Fibroblast of skin of back (primary cell): Measurements from ENCODE around the gene GLP2R.
A peak's percentile ranks its signal among the peaks of the same experiment; 100 is the strongest.

Source experiments
- DNase-seq: peaks from one replicate; pipeline ENCODE4 v3.0.0-alpha.2; 2013

The GLP2R gene

DNA sequence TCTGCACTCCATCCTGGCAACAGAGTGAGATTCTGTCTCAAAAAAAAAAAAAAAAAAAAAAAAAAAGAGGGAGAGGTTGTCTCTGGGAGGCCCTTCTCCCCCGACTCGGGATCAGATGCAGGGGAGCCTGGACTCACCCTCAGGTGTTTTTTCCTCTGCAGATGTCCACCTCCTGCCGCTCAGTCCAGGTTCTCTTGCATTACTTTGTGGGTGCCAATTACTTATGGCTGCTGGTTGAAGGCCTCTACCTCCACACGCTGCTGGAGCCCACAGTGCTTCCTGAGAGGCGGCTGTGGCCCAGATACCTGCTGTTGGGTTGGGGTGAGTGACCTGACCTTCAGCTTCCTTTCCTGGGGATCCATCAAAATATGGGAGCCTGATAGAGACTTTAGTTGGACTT is 34.1 kb downstream of the GLP2R start:
- no peak for DNase-seq

DNA sequence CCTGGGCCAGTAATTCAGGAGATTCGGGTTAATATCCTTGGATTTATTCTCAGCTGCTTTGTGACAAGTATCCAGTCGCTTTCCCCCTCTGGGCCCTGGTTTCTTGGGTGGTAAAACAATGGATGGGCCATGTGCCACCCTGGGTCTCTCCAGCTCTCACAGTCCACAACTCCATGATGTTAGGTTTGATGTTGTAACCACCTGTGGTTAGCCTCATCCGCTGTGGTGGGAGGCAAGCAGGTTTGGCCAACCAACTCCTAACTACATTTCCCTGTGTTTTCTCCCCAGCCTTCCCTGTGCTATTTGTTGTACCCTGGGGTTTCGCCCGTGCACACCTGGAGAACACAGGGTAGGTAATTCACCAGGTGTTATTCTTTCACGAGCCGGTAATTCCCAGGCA is 35.1 kb downstream of the GLP2R start:
- DNase-seq: no peak

DNA sequence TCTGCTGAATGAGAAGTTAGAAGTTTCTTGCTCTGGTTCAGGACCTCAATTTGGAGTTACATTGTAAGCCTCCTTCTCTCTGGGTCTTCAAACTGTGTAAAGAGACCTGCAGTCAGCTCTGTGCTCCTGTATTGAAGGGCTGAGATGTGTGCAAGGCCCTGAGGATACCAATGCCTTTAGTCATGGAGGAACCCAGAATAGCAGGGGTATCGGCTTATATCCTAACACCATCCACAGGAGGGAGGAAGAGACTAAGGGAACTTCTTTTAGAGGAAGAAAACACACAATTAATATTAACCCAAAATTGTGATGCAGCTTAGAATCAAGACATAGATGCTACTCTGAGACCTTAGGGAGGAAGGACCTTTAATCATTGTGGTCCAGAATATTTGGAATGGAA is 36.5 kb downstream of the GLP2R start:
- no peak for DNase-seq

DNA sequence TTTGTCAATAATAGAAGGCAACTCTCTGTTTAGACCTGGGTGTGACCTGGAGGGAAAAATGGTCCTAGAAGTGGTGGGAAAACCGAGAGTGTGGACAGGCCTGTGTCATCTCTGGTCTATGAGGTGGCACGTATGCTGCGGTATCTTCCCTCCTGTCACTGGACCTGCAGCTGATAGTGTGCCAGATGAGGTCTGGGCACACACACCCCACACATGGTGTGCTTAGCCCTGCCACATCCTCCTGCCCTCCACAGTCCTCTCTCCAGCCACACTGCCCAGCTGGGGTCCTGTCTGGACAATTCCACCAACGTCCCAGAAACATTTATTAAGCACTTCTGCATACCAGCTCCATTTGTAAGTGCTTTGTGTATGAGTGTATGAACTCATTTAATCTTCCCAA is 37.2 kb downstream of the GLP2R start:
- DNase-seq: no peak

DNA sequence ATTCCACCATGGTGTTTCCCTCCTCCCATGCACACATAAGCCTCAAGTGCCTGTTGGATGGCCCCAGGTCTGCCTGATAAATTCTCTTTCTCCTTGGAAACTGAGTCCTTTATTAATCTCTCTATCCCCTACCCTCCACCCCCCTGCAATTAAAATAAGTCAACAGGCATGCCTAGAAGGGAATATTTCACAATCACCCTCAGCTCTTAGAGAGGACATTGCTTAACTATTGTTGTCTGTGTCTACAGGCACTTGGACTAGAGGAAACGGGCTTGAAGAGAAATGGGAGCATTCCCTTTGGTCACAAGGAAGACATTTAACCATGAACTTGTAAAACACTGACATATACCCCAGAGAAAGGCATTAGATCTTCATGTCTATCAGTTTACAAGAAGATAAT is 39.9 kb downstream of the GLP2R start:
- DNase-seq: no peak

DNA sequence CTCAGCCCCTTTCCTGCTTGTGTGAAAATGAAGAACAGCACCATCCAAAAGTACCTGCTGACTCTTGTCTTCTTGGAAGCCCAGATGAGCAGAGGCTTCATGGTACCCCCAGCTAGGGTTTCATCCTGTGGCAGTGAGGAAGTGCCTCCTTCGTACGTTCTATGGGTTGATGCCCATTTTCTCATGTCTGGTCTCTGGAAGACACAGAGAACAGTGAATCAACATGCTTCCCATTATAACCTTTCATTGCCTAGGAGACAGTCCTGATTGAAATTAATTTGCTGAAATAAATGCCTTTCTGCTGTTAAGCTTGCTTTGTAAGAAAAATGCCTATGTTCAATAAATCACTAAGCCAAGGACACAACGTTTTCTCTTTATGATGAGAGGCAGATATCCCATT is 42.8 kb downstream of the GLP2R start:
- DNase-seq: no peak

DNA sequence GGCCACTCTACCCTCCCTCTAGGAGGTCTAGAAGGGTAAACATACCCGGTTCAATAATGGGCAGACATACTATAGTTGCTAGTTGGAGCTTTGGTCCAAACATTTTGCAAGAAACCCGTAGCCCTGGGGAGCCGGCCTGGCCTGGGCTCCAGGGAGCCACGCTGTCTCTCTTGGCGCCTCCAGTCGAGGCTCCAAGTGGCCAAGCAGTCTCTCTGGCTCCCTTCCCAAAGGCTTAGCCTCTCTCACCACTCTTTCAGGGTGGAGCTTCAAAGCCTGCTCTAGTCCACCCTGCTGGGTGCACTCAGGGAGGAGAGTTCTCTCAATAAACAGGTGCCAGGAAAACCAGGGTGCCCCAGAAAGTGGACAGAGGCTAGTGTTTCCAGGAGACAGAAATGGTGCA is 47.1 kb downstream of the GLP2R start:
- DNase-seq: no peak

DNA sequence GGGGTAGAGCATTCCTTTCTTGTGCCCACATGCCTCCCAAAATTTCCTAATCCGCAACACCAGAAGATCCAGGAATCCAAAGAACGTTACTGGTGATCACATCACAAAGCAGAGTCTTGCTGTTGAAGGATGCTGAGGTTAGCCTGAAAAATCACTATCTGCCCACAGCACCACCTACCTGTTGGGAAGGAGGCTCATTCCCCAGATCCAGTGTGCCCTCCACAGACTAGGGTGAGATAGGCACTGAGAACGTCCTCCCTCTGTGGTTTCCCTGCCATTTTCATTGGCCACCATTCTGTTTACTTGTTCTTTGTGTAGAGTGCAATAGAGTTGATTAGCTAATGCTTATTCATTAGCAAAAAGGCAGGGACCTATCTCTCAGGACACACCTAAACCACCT is 49.0 kb downstream of the GLP2R start:
- DNase-seq: no peak

DNA sequence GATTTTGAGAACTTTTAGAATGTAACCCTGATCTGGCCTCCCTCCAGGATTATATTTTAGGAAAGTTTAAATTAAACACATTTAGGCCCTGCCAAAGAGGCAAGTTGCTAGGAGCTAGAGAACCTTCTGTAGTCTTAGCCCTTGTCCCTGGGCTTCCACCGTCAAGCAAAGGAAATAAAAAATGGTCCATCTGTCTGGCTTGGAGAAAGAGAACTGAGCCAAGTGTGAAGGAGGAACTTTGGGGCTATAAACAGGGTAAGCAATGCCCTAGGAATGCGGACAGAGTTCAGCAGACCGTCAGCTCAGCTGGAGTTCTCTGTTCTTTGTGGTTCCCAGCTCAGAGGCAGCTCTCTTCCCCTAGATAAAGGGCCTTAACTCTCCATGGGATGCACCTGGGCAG is 49.7 kb downstream of the GLP2R start:
- peak; percentile 46 for DNase-seq

DNA sequence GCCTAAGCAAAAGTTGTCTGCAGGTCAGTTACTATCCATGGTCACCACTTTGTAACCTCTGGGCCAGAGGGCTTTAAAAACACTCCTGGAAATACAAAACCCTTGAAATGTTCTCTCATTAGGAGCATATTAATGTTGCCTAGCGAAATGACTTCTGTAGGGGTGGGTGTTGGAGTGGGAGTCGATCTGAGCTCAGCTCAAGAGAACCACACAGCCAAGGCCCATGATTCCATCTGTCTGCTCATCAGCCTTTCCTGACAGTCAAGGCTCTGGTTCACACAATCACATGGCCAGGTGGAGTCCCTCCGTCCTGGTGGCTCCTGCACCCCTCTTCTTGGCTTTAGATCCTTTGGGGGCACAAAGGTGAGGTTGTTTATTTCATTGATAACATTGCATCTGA is 52.6 kb downstream of the GLP2R start:
- no peak for DNase-seq

DNA sequence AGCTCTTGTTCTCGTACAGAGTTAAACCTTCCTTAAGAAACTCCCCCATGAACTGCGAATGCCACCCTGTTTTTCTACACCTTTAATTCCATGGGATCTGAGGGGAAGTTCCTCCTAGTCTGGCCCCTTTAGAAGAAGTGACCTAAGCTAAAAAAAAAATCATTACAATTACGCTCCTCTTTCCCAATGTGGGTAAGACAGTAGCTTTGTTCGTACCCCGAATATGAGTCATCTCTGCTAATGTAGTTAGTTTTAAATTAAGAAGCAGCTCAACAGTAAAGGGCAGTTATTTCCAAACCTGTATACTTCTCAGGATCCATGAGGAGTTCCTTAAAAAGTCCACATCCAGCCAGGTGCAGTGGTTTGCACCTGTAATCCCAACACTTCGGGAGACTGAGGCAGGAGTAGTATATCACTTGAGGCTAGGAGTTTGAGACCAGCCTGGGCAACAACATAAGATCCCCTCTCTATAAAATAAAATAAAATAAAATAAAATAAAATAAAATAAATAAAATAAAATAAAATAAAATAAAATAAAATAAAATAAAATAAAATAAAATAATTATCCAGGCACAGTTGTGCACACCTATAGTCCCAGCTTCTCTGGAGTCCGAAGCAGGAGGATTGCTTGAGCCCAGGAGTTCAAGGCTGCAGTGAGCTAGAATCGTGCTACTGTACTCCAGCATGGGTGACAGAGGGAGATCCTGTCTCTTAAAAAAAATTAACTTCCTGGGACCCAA is 53.2 kb downstream of the GLP2R start:
- DNase-seq: peak; percentile 33

DNA sequence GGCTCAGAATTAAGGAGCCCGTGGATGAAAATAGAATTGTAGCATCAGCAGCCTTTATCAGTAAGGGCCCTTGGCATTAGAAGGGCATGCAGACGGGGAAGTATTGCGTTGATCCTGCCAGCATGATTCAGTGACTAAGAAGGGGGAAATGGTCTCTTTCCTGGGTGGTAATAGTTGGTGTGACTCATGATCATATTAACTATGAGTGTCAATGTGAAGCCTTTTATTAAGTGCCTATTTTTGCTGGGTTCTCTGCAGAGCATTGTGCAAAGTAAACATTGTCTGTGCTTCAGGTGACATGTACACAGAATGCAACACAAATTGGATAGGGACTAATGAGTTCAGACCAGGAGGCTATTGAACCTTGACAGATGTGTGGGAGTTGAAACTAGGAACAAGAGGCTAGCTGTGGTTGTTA is 54.9 kb downstream of the GLP2R start:
- peak; percentile 66 for DNase-seq

DNA sequence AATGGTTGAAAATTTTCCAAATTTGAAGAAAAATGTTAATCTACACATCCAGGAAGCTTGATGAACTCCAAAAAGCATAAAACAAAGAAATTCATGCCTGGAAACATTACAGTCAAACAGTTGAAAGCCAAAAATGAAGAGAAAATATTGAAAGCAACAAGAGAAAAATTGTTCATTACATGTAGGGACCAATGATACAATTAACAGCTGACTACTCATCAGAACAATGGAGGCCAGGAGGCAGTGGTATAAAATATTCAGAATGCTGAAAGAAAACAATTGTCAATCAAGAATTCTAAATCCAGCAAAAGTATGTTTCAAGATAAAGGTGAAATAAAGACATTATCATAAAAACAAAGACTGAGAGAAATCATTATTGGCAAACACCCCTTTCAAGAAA is 57.7 kb downstream of the GLP2R start:
- DNase-seq: no peak

DNA sequence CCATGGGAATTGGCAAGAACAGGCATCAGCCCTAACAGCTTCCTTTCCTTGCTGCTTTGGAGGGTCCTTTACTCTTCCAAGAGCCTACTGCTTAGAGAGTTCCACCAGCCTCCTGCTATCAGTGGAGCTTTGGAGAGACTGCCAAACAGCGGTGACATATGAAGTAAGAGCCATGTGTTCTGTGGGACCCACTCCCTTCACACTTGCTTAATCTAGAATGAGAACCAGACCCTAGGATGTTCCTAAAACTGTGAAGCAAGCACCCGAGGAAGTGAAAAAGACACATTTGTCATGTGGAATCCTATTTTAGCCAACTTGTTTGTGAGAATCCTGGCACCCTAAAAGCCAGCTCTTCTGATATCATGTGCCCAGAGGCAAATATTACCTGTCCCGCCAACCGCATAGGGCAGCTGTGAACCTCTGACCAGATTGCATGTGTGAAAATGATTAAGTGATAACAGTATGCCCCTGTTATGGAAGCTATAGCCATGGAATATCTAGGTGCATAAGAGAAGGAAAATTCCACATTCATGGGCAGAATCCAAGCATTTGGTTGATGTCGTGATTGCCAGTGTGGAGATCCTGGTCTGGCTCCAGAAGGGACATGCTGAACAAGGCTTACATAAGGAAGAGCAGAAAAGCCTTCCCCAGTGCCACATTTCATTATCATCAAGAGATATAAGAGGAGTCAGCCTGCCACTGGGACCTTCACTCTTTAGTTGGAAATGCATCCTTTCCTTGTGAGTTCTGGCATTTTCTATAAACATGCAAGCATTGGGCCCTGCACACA is 60.6 kb downstream of the GLP2R start:
- DNase-seq: no peak

DNA sequence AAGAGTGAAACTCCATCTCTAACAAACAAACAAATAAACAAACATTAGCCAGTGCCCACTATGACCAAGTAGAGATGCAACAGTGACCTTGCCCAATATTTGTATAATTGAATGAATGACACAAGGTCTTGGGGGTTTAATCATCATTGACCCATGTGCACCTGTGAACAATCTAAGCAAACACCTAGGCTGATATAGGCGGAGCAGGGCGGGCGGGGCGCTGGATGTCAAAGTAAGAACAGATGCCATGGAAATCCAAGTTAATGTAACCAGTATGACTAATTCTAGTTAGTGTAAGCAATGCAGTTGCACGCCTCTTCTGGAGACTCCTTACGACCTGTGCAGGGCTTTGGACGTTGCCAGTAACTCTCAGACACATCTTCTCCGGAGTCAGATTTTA is 61.8 kb downstream of the GLP2R start:
- DNase-seq: no peak

DNA sequence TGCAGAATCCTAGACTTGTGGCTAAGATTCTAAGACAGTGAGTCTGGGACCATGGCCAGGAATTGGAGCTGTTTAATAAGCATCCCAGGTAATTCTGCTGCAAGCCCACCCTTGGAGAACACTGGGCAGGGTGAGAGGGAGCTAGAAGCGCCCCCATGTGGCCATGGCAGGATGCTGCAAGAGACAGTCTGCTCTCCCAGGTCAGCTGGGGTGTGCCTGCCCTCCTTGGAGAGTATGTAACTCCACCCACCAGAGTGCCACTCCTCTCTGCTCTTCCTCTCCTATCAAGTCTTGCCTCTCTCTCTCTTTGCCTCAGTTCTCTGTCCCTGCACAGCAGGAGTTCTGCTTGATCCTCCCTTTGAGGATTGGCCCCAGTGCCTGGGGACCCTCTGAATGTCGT is 64.4 kb downstream of the GLP2R start:
- DNase-seq: no peak

DNA sequence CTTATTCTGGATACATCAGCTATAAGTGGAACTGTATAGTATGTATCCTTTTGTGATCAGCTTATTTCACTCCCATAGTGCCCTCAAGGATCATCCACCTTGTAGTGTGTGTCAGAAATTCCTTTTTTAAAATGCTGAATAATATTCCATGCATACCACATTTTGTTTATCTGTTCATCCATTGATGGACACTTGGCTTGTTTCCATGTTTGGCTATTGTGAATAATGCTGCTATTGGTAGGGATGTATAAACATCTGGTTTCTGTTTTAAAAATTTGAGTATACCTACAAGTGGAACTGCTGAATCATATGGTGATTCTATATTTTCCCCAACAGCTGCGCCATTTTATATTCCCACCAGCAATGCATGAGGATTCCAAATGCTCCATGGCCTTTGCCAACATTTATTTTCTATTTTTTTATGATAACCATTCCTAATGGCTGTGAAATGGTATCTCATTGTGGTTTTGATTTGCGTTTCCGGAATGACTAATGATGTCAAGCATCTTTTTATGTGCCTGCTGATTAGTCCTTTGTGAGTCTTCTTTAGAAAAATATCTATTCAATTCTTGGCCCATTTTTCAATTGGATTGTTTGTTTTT is 67.8 kb downstream of the GLP2R start:
- peak; percentile 54 for DNase-seq

DNA sequence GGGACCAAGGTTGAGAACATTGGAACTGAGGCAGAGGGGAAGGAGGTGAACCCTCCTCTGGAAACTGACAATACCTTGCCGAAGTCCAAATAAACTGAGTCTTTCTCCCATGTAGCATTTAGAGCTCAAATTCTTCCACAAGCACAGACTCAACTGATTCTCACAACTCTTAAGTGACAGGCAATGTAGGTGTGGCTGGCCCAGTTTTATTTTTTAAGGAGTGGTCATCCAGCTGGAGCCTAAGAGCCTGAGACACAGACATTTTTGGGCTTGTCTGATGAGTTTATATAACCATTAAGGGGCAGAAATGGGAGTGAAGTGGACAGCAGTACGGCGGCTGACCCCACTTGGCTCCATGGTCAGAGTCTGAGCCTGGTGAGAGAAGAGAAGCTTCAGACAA is 68.5 kb downstream of the GLP2R start:
- DNase-seq: no peak

DNA sequence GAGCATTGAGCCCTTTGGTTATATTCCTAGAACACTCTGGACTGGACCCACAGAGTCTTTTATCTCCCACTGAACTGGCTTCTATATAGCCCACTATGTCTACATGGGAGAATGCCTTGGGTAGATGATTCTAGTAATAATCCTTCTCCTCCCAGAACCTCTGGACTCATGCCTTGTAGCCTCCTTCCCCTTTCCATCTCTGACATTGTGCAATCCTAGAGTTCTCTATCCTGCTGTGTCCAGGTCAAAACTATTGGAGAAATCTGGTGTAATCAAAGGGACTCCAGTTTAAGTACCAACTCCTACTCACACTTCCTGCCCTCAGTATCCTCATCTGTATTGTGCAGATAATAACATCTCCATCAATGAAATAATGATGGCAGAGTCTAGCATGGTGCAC is 70.2 kb downstream of the GLP2R start:
- no peak for DNase-seq

DNA sequence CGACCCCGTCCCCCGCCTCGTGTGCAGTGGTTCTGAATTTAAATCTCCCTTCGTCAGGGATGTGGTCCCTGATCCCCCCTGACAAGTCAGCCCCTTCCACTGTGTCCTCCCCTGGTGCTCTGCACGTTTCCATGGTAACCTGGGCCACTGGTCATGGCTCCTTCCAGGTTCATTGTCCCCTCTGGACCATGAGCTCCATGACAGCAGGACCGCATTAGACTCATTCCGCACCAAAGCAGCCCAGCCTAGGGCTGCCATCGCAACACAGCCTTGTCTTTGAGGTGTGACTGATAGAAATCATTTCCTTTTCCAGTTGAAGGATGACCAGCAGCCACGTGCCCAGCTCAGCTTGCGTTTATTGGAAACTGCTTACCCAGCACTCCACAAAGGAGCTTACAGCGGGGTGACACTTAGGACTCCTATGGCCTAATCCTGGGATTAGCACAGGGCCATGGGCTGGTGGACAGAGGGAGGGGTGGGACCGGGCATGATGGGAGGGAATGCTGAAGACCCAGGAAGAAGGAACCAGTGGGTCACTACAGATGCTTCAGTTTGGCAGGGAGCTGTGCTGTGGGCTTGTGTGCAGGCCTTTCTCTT is 71.7 kb downstream of the GLP2R start:
- DNase-seq: no peak

DNA sequence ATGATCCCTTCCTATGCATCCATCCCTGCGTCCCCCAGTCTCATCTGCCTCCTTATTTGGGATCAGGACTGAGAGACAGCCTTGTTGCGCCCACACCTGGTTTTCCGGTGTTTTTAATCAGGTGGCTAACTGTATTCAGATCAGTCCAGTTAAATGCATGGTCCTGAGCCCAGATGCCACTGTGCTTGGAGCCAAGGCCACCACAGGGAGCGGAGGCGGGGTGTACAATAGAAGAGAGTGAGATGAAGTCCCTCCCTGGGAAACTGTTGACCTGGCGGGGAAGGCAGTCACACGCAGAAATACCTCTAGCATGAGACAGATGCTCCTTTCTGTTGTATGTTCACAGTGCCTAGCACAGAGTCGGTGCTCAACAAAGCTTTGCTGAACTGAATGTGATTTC is 73.1 kb downstream of the GLP2R start:
- no peak for DNase-seq

DNA sequence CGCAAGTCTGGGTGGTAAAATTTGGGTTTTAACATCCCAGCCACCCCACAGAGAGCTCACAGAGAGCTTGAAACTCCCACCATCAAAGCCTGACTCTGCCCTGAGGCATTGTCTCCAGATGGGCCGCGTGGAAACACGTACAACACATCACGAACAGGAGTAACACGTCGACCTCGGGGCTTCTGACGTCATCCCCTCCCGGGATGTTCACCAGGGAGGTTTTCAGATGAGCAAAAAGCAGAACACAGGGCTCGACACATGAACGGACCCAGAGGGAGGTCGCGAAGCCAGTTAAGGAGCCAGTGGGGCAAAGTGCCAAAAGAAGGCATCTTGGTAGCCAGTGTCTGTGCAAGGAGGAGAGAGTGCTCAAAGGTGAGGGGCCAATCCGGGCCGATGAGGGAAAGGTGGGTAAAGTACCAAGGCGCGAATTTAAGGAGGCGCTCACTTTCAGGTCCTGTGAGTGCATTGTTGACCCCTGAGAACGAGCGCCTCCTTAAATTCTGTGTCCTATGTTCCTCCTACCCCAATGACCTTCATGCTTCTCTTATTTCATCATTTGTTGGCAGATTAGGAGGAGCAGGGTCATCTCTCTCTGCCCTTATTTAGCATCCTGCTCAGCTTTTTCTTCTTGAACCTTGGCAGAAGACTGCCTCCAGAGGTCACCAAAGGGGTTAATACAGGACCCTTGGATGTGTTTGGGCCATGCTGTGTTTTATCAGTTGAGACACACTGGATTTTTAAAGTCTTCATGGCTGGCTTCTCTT is 73.7 kb downstream of the GLP2R start:
- no peak for DNase-seq
